Osteocyte (in vitro differentiated cells): ENCODE data around the gene ITIH5. TPM values are rescaled to one million over a fixed set of nuclear protein-coding genes. Genes with fewer than 3 reads are reported as not detected.

Experiments used
- DNase-seq: peaks from one replicate; pipeline ENCODE4 v3.0.0; 2021; ENCODE audit warnings: mixed read lengths; ENCODE audit not compliant: unreplicated experiment; ENCODE audit errors: extremely low spot score
- H3K27ac Mint-ChIP-seq: one replicate; pipeline ENCODE4 v1.8.0; 2021; ENCODE audit warnings: mild to moderate bottlenecking, mixed read lengths; ENCODE audit not compliant: unreplicated experiment
- H3K27me3 Mint-ChIP-seq: one replicate; pipeline ENCODE4 v1.8.0; 2021; ENCODE audit warnings: mixed read lengths; ENCODE audit not compliant: unreplicated experiment
- H3K36me3 Mint-ChIP-seq: one replicate; pipeline ENCODE4 v1.8.0; 2021; ENCODE audit warnings: mixed read lengths; ENCODE audit not compliant: unreplicated experiment
- H3K4me1 Mint-ChIP-seq: one replicate; pipeline ENCODE4 v1.8.0; 2021; ENCODE audit warnings: mixed read lengths; ENCODE audit not compliant: unreplicated experiment
- H3K4me3 Mint-ChIP-seq: one replicate; pipeline ENCODE4 v1.8.0; 2021; ENCODE audit warnings: mild to moderate bottlenecking, moderate library complexity, mixed read lengths; ENCODE audit not compliant: unreplicated experiment
- H3K9me3 Mint-ChIP-seq: one replicate; pipeline ENCODE4 v1.8.0; 2021; ENCODE audit warnings: mixed read lengths; ENCODE audit not compliant: unreplicated experiment
- CTCF ChIP-seq: fragments of 200-600 bp; sonication (generic); IDR thresholded peaks from 2 replicates; pipeline ENCODE4 v1.5.0; 2021; ENCODE audit warnings: antibody characterized with exemption, mild to moderate bottlenecking, moderate library complexity
- total RNA-seq: library from RNA; stranded (reverse); gene quantifications from 2 replicates; pipeline ENCODE4 v1.2.1, GENCODE V29; 2021

ITIH5 gene
- total RNA-seq, 1 donor from 2014 or later, result 0.35 TPM

- DNase-seq, result no peak
- TF ChIP-seq CTCF, result no peak
- no peak overlapping the region for H3K27ac Mint-ChIP-seq
- no peaks in the 10 kb centered on the region for H3K36me3 Mint-ChIP-seq
- H3K27me3 Mint-ChIP-seq, result peaks cover 10% of the 10 kb centered on the region
- H3K4me1 Mint-ChIP-seq, result no peaks in the 10 kb centered on the region
- H3K4me3 Mint-ChIP-seq, result no peak overlapping the region
- H3K9me3 Mint-ChIP-seq, result no peaks in the 10 kb centered on the region
These were observed 116.8 kb downstream of the ITIH5 start for GRCh38 chr10:7550013-7550412.

- TF ChIP-seq CTCF, result no peak
- no peak overlapping the region for H3K27ac Mint-ChIP-seq
- H3K36me3 Mint-ChIP-seq, result no peaks in the 10 kb centered on the region
- no peaks in the 10 kb centered on the region for H3K4me1 Mint-ChIP-seq
- H3K4me3 Mint-ChIP-seq, result no peak overlapping the region
- H3K27me3 Mint-ChIP-seq, result peaks cover 9% of the 10 kb centered on the region
- no peaks in the 10 kb centered on the region for H3K9me3 Mint-ChIP-seq
- DNase-seq, result no peak
These were observed 118.9 kb downstream of the ITIH5 start for GRCh38 chr10:7547829-7548228.

- no peak for TF ChIP-seq CTCF
- Mint-ChIP-seq H3K4me1 (no peaks in the 10 kb centered on the region), H3K9me3 (no peaks in the 10 kb centered on the region), H3K4me3 (no peak overlapping the region), H3K27me3 (peaks cover 9% of the 10 kb centered on the region), H3K27ac (no peak overlapping the region), H3K36me3 (no peaks in the 10 kb centered on the region)
- DNase-seq, result no peak
These were observed 119.6 kb downstream of the ITIH5 start for GRCh38 chr10:7547206-7547605.

GRCh38 chr10:7546385-7546967 lies 120.3 kb downstream of the ITIH5 start:
- H3K4me3 Mint-ChIP-seq, result no peak overlapping the region
- TF ChIP-seq CTCF, result no peak
- peaks cover 4% of the 10 kb centered on the region for H3K27me3 Mint-ChIP-seq
- no peak overlapping the region for H3K27ac Mint-ChIP-seq
- no peaks in the 10 kb centered on the region for H3K9me3 Mint-ChIP-seq
- DNase-seq, result no peak
- no peaks in the 10 kb centered on the region for H3K4me1 Mint-ChIP-seq
- H3K36me3 Mint-ChIP-seq, result no peaks in the 10 kb centered on the region

GRCh38 chr10:7545792-7546191 lies 121.0 kb downstream of the ITIH5 start:
- Mint-ChIP-seq H3K27me3 (peaks cover under 1% of the 10 kb centered on the region), H3K9me3 (no peaks in the 10 kb centered on the region), H3K27ac (no peak overlapping the region), H3K36me3 (no peaks in the 10 kb centered on the region), H3K4me1 (no peaks in the 10 kb centered on the region), H3K4me3 (no peak overlapping the region)
- no peak for DNase-seq
- no peak for TF ChIP-seq CTCF
